Inflammatory macrophage (primary cell): ENCODE data around the gene ABHD17B.
A peak's percentile ranks its signal among the peaks of the same experiment; 100 is the strongest.
"Not testable (repeated sequence)": the region's sequence is repeated elsewhere in the genome, so short reads cannot be mapped to it uniquely, and the experiment has no call there.

Source experiments
- DNase-seq, 2 donors: peaks; one replicate each; pipeline ENCODE4 v3.0.0-alpha.2; 2020 to 2022

The ABHD17B gene

GRCh38 chr9:71915495-71915894, 4.5 kb upstream of the ABHD17B start:
- no peak for DNase-seq

- no peak for DNase-seq
Observed at GRCh38 chr9:71911908-71912335, 929 bp upstream of the ABHD17B start.

GRCh38 chr9:71910650-71911060, 338 bp downstream of the ABHD17B start:
- DNase-seq = no peak

GRCh38 chr9:71909887-71910649, 925 bp downstream of the ABHD17B start:
- peak; percentile 11 to 25 for DNase-seq

GRCh38 chr9:71908825-71909224, 2.2 kb downstream of the ABHD17B start:
- DNase-seq = no peak

GRCh38 chr9:71904076-71904475, 6.9 kb downstream of the ABHD17B start:
- no peak for DNase-seq

- no peak for DNase-seq
Observed at GRCh38 chr9:71901695-71902597, 9.0 kb downstream of the ABHD17B start.

GRCh38 chr9:71898756-71899155, 12.2 kb downstream of the ABHD17B start:
- not testable (repeated sequence) for DNase-seq

- DNase-seq = peak; percentile 6 to 42
Observed at GRCh38 chr9:71897577-71897976, 13.4 kb downstream of the ABHD17B start.

- no peak for DNase-seq
Observed at GRCh38 chr9:71896761-71897160, 14.2 kb downstream of the ABHD17B start.

- DNase-seq = no peak
Observed at GRCh38 chr9:71895955-71896354, 15.0 kb downstream of the ABHD17B start.

- DNase-seq = peak in 1 of 2 donors; percentile 29
Observed at GRCh38 chr9:71895117-71895516, 15.9 kb downstream of the ABHD17B start.

GRCh38 chr9:71891557-71892189, 19.3 kb downstream of the ABHD17B start:
- no peak for DNase-seq

- no peak for DNase-seq
Observed at GRCh38 chr9:71890042-71890679, 20.8 kb downstream of the ABHD17B start.

GRCh38 chr9:71887362-71887761, 23.6 kb downstream of the ABHD17B start:
- no peak for DNase-seq

- DNase-seq = no peak
Observed at GRCh38 chr9:71886541-71886940, 24.5 kb downstream of the ABHD17B start.

- DNase-seq = no peak
Observed at GRCh38 chr9:71886015-71886414, 25.0 kb downstream of the ABHD17B start.

GRCh38 chr9:71885467-71885866, 25.5 kb downstream of the ABHD17B start:
- DNase-seq = no peak

GRCh38 chr9:71884005-71884404, 27.0 kb downstream of the ABHD17B start:
- DNase-seq = no peak

- no peak for DNase-seq
Observed at GRCh38 chr9:71879644-71880174, 31.3 kb downstream of the ABHD17B start.

- no peak for DNase-seq
Observed at GRCh38 chr9:71878327-71879274, 32.4 kb downstream of the ABHD17B start.
